GM18507 (cell line): ENCODE results near the gene CDK9.
"Not testable (repeated sequence)": the region's sequence is repeated elsewhere in the genome, so short reads cannot be mapped to it uniquely, and the experiment has no call there.

ENCODE experiments used
- DNase-seq: peaks from one replicate; pipeline ENCODE4 v3.0.0; 2011; ENCODE audit warnings: low read depth; ENCODE audit not compliant: insufficient read length; ENCODE audit errors: extremely low spot score
- FAIRE-seq: peaks from 2 replicates; lab custom pipeline; 2011; peaks lifted over from hg19 to GRCh38; lab: Jason Lieb, UNC

Gene CDK9

DNA sequence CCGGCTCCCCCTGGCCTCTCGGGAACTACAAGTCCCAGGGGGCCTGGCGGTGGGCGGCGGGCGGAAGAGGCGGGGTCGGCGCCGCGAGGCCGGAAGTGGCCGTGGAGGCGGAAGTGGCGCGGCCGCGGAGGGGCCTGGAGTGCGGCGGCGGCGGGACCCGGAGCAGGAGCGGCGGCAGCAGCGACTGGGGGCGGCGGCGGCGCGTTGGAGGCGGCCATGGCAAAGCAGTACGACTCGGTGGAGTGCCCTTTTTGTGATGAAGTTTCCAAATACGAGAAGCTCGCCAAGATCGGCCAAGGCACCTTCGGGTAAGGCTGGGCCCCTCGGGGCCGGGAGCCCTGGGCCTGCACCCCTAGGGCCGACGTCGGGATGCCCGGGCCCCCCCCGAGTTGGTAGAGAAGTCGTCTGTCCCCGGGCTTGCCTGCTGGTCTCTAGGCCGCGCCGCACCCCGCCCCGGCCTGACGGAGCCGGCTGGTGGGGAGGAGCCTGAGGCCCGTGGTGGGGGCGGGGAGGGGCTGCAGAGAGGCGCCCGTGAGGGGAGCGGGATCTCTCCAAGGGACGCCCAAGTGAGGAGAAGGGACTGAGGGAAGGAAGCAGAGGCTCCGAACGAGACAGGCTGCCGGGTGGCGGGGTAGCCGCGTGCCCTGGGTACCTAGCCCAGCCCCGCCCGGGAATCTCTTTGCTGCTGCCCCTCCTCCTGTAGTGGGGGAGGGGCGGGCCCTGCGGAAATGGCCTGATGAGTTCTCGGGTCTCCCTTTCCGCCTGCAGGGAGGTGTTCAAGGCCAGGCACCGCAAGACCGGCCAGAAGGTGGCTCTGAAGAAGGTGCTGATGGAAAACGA, at the start of gene CDK9:
Gene CDK9 (plus strand): TSS at position 102 of the 840 bp plus-strand sequence. CDS start 115 bp downstream, at position 217.
- peak; percentile 78 for DNase-seq
- FAIRE-seq, result peak; percentile 86

DNA sequence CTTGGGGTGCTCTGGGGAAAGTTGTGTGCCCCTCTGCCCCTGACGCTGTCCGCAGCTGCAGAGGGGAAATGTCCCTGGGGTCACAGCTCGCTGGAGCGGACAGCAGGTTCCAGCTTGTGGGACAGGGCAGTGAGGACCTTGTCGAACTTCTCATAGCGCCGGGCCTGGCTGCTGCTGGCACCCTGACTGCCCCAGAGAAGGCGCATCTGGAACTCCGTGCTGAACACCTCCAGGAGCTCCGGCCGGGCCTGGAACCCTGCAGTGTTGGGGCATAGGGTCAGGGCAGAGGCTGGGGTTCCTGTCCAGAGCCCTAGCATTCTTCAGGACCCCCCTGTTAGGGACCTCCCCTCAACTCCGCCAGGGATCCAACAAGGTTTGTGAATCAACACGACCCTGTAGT, 47.2 kb upstream of the CDK9 start:
- DNase-seq, result no peak
- no peak for FAIRE-seq

DNA sequence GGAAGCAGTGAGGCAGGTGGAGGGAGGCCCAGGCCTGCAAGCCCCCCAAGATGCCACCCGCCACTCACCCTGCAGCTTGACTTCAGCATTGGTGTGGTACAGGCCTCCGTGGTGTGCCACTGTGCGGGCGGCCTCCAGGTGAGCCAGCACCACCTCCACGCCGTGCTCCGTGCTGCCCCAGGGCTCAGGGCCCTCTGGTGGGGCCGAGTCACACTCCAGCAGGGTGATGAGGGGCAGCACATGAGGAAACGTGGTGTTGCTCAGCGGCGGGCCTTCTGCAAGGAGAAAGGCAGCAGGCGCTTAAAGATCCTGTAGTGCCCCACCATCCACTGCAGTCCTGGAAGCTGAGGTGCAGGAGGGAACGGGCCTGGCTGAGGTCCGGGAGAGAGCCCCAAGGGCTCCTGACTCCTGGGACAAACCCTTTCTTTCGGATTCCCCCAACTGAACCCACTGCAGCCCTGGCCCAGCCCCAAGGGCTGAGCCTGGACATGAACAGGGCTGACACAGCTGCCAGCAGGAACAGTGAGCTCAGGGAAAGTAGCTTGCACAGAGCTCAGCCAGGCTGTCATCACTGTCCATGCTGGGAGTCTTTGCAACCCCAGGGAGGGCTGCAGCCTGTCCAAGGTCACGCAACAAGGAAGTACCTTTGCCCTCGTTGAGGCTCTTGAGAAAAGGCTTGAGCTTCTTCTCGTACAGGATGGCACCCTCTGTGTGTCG, 46.1 kb upstream of the CDK9 start:
- DNase-seq (no peak), FAIRE-seq (no peak)

DNA sequence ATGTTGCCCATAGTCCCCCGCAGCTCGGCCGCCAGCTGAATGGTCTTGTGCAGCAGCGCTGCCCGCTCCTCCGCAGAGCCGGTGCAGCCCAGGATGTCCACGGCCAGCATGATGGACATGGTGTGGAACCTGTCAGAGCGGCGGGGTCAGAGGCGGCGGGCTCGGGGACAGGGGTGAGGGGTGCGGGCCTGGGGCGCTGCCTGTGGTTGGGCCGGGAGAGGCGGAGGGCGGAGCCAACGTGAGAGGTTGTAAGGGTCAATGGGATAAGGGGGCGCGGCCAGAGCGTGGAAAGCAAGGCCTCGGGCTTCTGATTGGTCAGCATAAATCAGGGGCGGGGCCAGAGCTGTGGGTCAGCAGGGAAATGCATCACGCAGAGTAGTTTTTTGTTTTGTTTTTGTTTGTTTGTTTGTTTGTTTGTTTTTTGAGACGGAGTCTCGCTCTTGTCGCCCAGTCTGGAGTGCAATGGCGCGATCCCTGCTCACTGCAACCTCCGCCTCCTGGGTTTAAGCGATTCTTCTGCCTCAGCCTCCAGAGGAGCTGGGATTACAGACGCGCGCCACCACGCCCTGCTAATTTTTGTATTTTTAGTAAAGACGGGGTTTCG, 43.9 kb upstream of the CDK9 start:
- DNase-seq, result no peak
- FAIRE-seq, result no peak

DNA sequence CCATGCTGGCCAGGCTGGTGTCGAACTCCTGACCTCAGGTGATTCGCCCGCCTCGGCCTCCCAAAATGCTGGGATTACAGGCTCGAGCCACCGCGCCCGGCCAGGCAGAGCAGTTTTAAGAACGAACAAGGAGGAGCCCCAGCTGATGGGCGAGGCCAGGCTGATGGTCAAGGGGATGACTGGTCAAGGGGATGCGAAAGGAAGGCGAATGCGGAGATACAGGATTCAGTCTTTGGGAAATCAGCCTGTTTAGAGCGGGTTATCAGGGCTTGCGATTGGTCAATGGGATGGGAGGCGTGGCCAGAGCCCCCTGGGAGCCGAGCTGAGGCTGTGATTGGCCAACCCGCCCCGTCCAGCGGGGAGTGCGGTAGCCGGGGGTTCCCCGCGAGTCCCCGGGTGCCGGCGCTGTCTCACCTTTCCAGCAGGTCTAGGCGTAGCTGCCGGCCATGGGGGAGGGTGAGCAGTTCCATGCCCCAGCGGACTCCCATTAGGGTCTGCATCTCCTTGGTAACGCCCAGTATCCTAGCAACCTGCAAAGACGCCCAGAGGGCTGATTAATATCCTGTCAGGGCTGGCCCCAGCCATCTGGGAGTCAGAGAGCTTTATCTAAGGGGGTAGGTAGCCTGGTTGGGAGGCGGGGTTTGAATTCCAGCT, 43.3 kb upstream of the CDK9 start:
- no peak for DNase-seq
- no peak for FAIRE-seq

DNA sequence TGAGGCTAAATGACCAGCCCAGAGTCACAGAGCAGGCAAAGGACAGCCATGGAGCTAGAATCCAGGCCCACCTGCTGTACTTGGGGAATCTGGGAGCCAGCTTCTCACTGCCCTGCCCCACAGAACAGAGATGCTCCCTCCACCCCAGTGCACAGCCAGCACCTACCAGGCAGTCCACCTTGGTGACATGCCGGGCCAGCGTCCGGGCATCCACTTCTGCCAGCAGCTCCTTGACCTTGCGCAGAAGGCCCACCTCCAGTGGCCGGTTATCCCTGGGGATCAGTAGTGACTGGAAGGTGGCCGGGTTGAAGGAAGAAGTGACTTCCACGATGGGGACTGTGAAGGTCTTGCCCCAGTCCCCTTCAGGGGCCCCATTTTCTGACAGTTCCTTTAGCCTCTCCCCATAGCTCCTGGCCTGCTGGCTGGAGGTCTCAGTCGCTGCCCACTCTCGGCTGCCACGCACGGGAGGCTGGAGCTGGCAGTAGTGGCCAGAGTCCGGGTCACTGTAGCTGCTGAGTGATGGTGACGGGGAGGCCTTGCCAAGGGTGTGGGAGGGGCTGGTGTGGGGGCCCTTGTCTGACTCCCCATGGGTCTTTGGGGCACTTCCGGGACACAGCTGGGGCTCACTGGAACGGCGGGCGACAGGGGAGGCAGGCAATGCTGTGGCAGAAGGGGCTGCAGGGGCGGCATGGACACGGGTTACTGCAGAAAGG, 41.3 kb upstream of the CDK9 start:
- FAIRE-seq (no peak), DNase-seq (no peak)

DNA sequence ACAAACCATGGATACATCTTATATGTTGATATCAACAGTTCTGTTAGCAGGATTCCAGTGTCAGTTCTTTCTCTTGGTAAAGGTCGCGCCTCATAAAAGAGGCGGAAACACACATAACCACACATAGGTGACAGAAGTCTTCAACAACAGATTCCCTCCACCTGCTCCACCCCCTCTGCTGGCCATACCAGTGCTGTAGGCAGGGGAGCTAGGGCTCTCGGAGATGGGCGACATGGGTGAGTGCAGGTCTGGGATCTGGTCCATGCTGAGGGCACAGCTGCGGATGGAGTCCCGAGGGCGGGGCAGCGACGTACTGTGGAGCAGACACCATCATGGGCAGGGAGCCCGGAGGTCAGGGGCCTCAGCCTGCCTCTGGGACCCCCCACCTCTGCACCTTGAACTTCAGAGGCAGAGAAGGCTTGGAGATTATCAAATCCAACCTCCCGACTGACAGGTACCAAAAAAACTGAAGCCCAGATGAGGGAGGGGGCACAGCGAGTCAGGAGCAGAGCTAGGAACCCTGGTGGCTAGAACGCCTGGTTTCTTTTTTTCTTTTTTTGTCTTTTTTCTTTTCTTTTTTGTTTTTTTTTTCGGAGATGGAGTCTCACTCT, 38.8 kb upstream of the CDK9 start:
- DNase-seq (no peak), FAIRE-seq (no peak)

DNA sequence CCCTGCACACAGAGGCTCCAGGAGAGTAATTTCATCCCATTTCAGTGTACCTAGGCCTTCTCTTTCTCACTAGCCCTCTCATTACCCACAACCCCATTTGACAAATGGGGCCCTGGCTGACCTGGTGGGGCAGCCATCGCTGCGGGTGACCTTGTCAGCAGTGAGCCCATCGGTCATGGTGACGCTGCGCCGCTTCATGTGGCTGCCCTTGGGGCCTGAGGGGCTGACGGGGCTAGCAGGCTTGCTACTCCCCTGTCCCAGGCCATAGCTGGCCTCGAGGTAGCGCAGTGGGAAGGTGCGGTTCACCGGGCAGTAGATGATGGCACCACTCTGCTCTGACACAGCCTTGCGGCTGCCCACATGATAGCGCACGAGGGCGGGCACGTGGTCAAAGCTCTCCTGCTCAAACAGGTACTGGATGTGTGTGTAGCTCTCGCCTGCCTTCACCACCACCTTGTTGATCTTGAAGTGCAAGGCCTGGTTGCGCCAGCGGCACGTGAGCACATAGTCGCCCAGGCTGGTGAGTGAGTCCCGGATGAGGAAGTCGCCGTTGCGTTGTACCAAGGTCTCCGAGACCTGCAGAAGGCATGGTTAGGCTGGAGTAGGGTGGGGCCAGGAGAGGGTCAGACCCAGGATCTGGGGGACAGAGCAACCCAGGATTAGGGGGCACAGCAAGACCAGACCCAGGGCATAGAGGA, 36.6 kb upstream of the CDK9 start:
- DNase-seq (no peak), FAIRE-seq (no peak)

DNA sequence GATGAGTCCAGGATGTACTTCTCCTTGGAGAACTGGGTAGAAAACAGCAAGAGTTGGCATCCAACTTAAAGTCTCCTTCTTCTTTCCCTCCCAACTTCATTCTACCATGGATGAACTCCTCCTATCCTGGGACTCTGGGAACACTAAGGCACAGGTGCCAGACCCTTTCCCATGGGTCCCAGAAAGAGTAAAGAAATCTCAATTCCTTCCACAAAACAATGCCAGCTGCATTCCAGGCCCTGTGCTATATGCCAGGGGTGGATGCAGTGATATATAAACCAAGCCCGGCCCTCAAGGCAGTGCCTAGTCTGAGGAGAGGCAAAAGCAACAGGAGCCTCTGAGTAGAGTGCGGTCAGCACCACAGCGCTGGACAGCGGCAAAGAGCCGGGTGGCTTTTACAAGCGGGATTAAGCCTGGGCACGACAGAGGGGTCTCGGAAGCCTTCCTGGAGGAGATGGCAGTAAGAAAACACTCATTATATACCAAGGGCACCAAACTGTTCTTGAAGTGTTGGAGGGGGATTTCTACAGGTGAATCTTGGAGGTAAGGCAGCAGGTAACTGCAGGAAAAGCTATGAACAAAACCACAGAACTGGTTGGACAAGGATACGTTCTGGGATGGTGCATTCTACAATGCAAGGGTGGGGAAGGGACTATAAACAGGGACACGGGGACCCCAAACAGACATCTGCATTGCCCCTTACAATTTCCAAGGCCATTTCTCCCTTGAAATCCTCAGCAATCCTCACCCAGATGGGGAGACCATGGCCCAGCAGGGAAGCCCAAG, 34.4 kb upstream of the CDK9 start:
- DNase-seq (no peak), FAIRE-seq (no peak)

DNA sequence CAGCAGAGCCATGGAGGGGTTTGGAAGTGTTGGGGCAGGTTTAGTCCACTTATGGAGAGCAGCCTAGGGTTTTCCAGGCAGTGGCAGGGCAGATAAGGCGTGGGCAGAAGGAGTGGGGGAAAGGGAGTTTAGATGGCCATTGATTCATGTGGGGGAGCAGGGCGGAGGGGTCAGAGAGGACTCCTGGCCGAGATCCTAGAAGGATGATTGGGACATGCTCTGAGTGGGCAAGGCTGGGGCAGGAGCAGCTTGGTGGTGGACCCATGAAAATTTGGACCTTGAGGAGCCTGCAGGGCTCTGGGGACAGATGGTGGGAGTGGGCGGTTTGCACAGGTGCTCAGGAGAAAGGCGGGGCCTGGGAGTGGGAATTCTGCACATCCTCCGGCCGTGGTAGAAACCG, 32.7 kb upstream of the CDK9 start:
- no peak for FAIRE-seq
- DNase-seq, result no peak

DNA sequence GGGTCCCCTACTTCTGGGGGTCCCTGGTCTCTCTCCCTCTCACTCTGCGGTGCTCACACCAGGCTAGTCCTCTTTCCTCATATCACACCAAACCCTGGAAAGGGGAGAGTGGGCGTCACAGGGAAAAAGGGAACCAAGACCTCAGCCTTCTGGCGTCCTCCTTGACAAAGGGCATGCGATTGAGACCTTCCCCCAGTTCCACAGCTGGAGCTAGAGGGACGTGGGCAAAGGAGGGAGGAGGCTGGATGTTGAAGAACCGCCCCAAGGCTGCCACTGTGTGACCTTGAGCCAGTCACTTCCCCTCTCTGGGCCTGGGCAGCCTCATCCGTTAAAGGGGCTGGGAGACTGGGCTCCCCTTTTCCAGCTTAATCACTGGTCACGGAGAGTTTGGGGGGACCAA, 32.2 kb upstream of the CDK9 start:
- DNase-seq (no peak), FAIRE-seq (no peak)

DNA sequence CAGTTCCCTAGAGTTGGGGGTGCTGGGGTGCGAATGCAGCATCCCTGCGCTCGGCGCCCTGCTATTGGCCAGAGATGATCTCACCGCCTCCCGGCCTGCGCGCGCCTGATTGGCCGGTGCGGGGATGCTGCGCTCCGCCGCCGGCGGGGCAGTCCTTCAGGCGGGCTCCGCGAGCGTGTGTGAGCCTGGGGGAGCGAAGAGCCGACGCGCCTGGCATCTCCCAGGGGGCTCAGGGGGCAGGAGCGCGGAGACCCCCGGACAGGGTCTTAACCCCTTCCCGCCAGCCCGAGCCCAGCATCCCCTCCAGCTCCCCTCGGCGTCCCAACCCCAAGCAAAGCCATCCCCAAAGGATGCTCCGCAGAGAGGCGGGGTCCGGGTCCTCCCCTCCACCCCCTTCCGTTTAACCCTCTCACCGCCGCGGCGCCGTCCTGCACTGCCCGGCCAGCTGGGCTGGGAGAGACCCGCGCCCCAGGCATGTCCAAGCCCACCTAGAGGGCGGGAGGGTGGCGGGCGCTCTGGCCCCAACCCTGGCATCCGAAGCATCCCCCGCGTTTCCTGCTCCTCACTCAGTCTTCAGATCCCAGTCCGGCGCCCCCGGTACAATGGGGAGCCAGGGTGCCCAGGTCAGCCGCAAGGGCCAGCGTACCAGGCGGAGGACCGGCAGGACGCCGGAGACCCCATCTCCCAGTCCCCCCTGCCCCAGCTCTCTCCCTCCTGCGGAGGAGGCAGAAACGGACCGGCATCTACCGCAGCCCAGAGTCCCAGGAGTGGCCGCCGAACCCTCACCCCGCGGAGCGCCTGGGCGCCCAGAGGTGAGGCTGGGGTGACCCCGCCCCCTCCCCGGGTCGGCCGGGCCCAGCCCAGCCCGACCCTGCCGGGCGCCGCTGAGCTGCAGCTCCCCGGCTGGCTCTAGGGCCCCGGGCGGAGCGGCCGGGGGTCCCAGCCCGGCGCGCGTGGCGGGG, 31.5 kb upstream of the CDK9 start:
- no peak for DNase-seq
- FAIRE-seq, result no peak

DNA sequence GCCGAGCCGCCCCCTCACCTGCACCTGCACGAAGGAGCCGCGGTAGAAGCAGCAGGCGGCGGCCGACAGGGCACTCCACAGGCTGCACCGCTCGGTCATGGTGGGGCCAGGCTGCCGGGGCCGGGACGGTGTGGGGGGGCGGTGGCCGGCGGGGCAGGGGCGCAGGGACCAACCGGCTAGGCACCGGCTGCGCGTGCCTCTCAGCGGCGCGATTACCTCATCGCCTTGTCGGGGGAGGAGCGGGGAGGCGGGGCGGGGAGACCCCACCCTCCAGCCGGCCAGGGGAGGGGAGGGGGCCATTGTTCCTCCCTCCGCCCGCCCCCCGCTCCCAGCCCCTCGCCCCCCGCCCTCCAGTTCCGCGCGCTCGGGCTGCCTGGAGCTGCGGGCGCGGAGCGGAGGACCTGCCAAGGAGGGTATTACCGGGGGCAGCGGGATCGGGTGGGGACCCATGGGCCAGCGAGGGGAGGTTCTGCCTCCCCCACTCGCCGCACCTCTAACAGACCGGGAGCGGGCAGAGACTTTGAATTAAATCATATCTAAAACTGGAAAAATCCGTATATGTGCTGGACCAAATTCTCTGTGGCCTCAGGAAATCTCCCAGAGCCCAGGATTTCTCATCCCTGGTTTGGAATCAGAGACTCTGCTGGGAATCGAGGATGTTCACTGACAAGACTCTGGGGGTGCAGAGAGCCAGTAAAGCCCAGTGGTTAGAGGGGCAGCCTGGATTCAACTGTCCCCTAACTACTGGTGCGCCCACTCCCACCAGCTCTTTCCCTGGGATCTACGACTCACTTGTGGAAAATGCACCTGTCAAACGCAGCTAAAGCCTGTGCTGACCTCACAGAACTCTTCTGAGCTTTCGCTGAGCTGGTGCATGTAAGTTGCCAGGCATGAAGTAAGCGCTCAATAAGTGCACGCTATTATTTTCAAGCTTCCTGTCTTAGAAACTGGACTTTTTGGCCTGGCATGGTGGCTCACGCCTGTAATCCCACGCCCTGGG, 30.5 kb upstream of the CDK9 start:
- FAIRE-seq, result no peak
- no peak for DNase-seq

DNA sequence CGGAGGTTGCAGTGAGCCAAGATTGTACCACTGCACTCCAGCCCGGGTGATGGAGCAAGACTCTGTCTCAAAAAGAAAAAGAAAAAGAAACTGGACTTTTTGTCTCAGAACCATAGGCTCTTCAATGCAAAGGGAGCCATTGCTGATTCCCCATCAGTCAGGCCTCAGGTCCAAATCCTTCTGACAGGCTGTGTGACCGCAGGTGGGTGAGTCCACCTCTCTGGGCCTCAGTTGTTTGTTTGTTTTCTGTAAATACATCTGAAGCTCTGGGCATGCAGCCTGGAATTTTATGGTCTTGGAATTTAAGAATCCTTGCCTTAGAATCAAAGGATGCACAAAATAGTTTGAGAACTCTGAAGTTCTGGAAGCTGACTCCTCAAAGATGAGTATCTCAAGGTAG, 29.6 kb upstream of the CDK9 start:
- FAIRE-seq (no peak), DNase-seq (no peak)

DNA sequence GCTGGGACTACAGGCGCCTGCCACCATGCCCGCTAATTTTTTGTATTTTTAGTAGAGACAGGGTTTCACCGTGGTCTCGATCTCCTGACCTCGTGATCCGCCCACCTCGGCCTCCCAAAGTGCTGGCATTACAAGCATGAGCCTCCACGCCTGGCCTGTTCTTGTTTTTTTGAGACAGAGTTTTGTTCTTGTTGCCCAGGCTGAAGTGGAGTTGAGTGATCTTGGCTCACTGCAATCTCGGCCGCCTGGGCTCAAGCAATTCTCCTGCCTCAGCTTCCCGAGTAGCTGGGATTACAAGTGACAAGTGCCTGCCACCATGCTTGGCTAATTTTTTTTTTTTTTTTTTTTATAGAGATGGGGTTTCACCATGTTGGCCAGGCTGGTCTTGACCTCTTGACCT, 29.1 kb upstream of the CDK9 start:
- not testable (repeated sequence) for FAIRE-seq

DNA sequence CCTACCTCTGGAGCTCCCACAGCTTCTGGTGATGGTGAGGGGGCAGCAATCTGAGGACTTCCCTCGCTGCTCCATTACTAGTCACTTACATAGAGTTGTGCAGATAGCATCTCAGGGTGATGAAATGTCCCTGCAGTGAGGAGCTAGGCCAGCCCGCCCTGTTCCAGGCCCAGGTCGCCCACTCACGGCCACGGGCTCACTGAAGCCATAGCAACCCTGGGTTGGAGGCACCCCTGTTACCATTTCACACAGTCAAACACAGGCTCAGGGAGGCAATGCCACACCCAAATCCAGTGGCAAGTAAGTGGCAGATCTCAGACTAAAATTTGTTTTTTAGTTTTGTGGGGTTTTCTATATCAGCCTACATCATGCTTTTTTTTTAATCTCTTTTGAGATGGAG, 27.0 kb upstream of the CDK9 start:
- FAIRE-seq, result no peak
- no peak for DNase-seq

More for the DNA sequence above, 29.1 kb upstream of the CDK9 start:
- DNase-seq, result not testable (repeated sequence)
